G401.6 (cell line): Measurements from ENCODE around the gene ETS1.
"Not testable (repeated sequence)": the region's sequence is repeated elsewhere in the genome, so short reads cannot be mapped to it uniquely, and the experiment has no call there.

Source experiments
- FAIRE-seq: peaks from 2 replicates; lab custom pipeline; 2012; peaks lifted over from hg19 to GRCh38; lab: Jason Lieb, UNC

Gene ETS1

GRCh38 chr11:128462189-128462588 is 125.2 kb downstream of the ETS1 start:
- FAIRE-seq = no peak

- no peak for FAIRE-seq
Observed at GRCh38 chr11:128458321-128458720, 129.0 kb downstream of the ETS1 start.

- no peak for FAIRE-seq
Observed at GRCh38 chr11:128457874-128458273, 129.5 kb downstream of the ETS1 start.

- no peak for FAIRE-seq
Observed at GRCh38 chr11:128456566-128457268, 130.6 kb downstream of the ETS1 start.

GRCh38 chr11:128455766-128456165 is 131.6 kb downstream of the ETS1 start:
- no peak for FAIRE-seq

- no peak for FAIRE-seq
Observed at GRCh38 chr11:128453444-128454336, 133.7 kb downstream of the ETS1 start.

GRCh38 chr11:128451652-128452470 is 135.5 kb downstream of the ETS1 start:
- no peak for FAIRE-seq

- no peak for FAIRE-seq
Observed at GRCh38 chr11:128450882-128451651, 136.3 kb downstream of the ETS1 start.

GRCh38 chr11:128450425-128450824 is 136.9 kb downstream of the ETS1 start:
- not testable (repeated sequence) for FAIRE-seq

- no peak for FAIRE-seq
Observed at GRCh38 chr11:128448981-128449713, 138.2 kb downstream of the ETS1 start.

- no peak for FAIRE-seq
Observed at GRCh38 chr11:128448200-128448886, 139.0 kb downstream of the ETS1 start.

GRCh38 chr11:128447233-128447632 is 140.1 kb downstream of the ETS1 start:
- FAIRE-seq = no peak

- FAIRE-seq = not testable (repeated sequence)
Observed at GRCh38 chr11:128445921-128446320, 141.4 kb downstream of the ETS1 start.

- no peak for FAIRE-seq
Observed at GRCh38 chr11:128437136-128437535, 150.2 kb downstream of the ETS1 start.

- FAIRE-seq = no peak
Observed at GRCh38 chr11:128434818-128435217, 152.5 kb downstream of the ETS1 start.

GRCh38 chr11:128434411-128434810 is 152.9 kb downstream of the ETS1 start:
- no peak for FAIRE-seq

- no peak for FAIRE-seq
Observed at GRCh38 chr11:128432926-128433325, 154.4 kb downstream of the ETS1 start.

- FAIRE-seq = no peak
Observed at GRCh38 chr11:128431931-128432330, 155.4 kb downstream of the ETS1 start.

GRCh38 chr11:128428935-128429334 is 158.4 kb downstream of the ETS1 start:
- FAIRE-seq = no peak

GRCh38 chr11:128424851-128425285 is 162.5 kb downstream of the ETS1 start:
- FAIRE-seq = no peak
